Osteocyte (in vitro differentiated cells): ENCODE results near the gene ZSWIM2. TPM values are rescaled to one million over a fixed set of nuclear protein-coding genes. Genes with fewer than 3 reads are reported as not detected.

ENCODE experiments used
- DNase-seq: peaks from one replicate; pipeline ENCODE4 v3.0.0; 2021; ENCODE audit warnings: mixed read lengths; ENCODE audit not compliant: unreplicated experiment; ENCODE audit errors: extremely low spot score
- H3K27ac Mint-ChIP-seq: one replicate; pipeline ENCODE4 v1.8.0; 2021; ENCODE audit warnings: mild to moderate bottlenecking, mixed read lengths; ENCODE audit not compliant: unreplicated experiment
- H3K27me3 Mint-ChIP-seq: one replicate; pipeline ENCODE4 v1.8.0; 2021; ENCODE audit warnings: mixed read lengths; ENCODE audit not compliant: unreplicated experiment
- H3K36me3 Mint-ChIP-seq: one replicate; pipeline ENCODE4 v1.8.0; 2021; ENCODE audit warnings: mixed read lengths; ENCODE audit not compliant: unreplicated experiment
- H3K4me1 Mint-ChIP-seq: one replicate; pipeline ENCODE4 v1.8.0; 2021; ENCODE audit warnings: mixed read lengths; ENCODE audit not compliant: unreplicated experiment
- H3K4me3 Mint-ChIP-seq: one replicate; pipeline ENCODE4 v1.8.0; 2021; ENCODE audit warnings: mild to moderate bottlenecking, moderate library complexity, mixed read lengths; ENCODE audit not compliant: unreplicated experiment
- H3K9me3 Mint-ChIP-seq: one replicate; pipeline ENCODE4 v1.8.0; 2021; ENCODE audit warnings: mixed read lengths; ENCODE audit not compliant: unreplicated experiment
- total RNA-seq: library from RNA; stranded (reverse); gene quantifications from 2 replicates; pipeline ENCODE4 v1.2.1, GENCODE V29; 2021
- TF ChIP-seq, protein P1 (sequence below): fragments of 200-600 bp; sonication (generic); IDR thresholded peaks from 2 replicates; pipeline ENCODE4 v1.5.0; 2021; ENCODE audit warnings: antibody characterized with exemption, mild to moderate bottlenecking, moderate library complexity

ZSWIM2 gene
- total RNA-seq, 1 donor from 2014 or later: not detected

DNA sequence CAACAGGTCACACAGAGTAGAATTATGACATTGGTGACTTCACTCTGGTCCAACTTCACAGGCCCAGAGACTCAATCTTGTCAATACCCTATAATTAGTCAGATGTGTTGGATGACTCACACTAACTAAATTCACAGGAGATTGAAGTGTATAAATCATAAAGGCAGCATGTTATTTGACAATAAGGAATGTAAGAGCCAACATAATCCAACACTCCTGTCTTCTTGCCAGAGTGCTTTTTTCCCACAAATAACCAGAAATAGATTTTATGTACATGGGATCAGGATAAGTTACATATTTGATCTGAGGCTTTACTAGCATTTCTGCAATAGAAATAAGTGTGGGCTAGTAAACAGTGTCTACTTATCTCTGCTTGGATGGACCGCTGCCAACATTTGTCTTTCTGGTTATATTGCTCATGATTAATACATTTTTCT is 42.2 kb upstream of the ZSWIM2 start:
- Mint-ChIP-seq H3K4me1 (peaks cover 6% of the 10 kb centered on the region), H3K27me3 (peaks cover 5% of the 10 kb centered on the region), H3K4me3 (no peak overlapping the region), H3K36me3 (no peaks in the 10 kb centered on the region), H3K27ac (no peak overlapping the region), H3K9me3 (no peaks in the 10 kb centered on the region)
- no peak for DNase-seq
- TF ChIP-seq, protein P1, sequence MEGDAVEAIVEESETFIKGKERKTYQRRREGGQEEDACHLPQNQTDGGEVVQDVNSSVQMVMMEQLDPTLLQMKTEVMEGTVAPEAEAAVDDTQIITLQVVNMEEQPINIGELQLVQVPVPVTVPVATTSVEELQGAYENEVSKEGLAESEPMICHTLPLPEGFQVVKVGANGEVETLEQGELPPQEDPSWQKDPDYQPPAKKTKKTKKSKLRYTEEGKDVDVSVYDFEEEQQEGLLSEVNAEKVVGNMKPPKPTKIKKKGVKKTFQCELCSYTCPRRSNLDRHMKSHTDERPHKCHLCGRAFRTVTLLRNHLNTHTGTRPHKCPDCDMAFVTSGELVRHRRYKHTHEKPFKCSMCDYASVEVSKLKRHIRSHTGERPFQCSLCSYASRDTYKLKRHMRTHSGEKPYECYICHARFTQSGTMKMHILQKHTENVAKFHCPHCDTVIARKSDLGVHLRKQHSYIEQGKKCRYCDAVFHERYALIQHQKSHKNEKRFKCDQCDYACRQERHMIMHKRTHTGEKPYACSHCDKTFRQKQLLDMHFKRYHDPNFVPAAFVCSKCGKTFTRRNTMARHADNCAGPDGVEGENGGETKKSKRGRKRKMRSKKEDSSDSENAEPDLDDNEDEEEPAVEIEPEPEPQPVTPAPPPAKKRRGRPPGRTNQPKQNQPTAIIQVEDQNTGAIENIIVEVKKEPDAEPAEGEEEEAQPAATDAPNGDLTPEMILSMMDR: no peak

DNA sequence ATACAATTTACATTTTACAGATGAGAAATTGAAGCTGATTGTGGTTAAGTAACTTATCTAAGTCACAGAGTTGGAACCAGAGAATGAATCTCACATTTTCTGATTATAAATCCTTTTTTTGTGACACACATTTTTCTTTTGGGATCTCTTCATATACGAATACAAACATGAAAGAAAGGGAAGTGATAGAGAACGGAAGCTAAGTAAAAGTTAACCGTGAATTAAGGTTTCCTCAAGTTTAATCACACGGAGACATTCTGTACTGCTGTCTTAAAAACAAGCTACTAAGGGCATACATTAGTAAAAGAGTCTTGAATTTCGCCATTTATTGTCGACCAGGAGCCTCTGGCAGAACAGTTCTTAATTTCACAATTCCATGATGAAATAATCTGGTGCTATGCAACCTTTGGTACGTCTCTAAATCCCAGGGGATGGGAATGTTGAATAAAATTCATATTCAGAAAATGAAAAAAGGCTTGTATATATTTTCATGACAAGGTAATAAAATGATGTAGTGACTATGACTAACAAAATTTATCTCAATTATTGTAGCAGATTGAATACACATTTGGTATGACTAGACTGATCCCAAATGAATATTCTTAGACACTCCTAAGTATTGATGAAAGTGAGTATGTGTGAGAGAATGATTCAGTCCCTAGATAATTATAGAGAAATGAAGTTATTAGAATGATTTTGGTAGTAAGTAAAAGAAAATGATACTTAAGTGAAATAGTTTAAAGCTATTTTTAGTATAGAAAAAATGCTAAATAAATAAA is 40.3 kb upstream of the ZSWIM2 start:
- Mint-ChIP-seq H3K4me1 (peaks cover 6% of the 10 kb centered on the region), H3K9me3 (no peaks in the 10 kb centered on the region), H3K27ac (no peak overlapping the region), H3K4me3 (no peak overlapping the region), H3K27me3 (peaks cover 5% of the 10 kb centered on the region), H3K36me3 (no peaks in the 10 kb centered on the region)
- DNase-seq: no peak
- TF ChIP-seq, protein P1: no peak

DNA sequence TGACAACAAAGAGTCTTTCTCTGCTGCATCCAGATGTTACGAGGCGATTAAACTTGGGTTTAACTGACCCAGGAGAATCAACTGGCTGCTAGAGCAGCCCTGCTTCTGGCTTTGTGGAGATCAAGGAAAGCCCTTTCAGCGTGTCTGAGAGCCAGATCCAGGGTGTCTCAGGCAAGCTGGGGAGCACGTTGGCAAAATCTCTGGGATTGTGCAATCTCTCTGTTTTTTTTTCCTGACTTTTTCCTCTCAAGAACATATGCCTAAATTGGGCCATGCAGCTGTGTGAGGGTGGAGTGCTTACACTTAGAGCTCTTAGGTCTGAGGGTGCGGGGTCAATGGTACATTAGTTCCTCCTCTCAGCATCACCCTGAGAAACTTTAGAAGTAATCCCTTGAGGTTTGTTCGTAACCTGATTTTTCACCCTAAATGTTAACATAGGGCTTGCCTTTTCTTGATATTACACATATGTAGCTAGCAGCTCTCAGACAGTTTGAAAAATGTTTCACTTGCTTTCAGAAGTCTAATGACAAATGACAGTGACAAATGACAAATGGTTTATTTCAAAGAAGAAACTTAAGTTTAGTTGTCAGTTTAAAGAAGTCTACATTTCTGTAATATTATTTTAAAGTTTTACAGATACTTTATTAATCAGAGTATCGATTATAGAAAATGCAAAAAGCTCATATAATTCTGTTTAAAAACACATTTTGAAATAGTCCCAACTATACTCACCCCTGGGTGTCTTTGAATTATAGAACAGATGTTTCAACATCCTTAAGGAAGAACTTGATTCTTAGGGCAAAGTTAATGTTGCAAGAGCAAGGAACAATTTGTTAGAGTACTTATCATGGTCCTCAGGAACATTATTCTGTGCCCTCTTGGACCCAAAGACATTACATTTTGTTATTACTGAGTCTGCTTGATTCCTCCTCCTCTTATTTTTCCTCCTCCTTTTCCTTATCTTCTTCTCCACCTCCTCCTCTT is 38.4 kb upstream of the ZSWIM2 start:
- TF ChIP-seq, protein P1: no peak
- Mint-ChIP-seq H3K9me3 (peaks cover 11% of the 10 kb centered on the region), H3K4me1 (peaks cover 8% of the 10 kb centered on the region), H3K27ac (no peak overlapping the region), H3K4me3 (no peak overlapping the region), H3K36me3 (no peaks in the 10 kb centered on the region), H3K27me3 (peaks cover 5% of the 10 kb centered on the region)
- no peak for DNase-seq

DNA sequence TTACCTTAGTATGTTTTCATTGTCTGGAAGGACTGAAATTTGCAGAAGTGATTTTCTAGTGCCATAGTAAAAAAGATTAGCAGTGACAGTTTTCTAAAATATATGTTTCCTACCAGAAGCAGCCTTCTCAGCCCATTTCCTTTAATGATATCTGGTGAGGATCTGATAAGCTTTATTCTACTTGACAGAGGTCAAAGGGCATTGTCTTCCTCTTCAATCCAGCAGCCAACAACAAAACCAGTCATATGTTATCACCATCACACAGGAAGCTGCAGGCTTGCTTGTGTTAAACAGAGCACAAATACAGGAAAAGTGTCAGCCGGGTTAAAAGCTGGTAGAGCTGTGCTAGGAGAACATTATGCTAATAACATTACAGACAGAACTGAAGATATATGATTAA is 35.6 kb upstream of the ZSWIM2 start:
- Mint-ChIP-seq H3K27ac (no peak overlapping the region), H3K9me3 (peaks cover 29% of the 10 kb centered on the region), H3K4me3 (no peak overlapping the region), H3K4me1 (peaks cover 8% of the 10 kb centered on the region), H3K36me3 (peaks cover 7% of the 10 kb centered on the region), H3K27me3 (peaks cover 5% of the 10 kb centered on the region)
- TF ChIP-seq, protein P1: no peak
- DNase-seq: no peak

DNA sequence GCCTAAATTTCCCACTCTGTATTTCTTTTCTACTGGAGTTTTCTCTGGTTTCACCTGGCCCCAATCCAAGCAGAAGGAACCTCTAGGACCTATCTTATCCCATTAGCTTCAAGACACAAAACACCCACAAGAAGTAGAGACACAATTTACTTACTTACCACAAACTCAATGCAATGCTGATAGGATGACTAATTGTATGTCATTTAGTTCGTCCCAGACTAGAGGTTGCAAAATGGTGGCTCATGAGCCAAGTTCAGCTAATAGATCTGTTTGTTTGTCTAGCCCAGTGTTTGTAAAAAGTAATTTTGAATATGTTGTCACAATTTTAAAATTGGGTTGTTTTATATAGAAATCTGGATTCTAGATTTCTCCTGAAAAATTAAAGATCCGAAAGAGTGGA is 34.7 kb upstream of the ZSWIM2 start:
- Mint-ChIP-seq H3K4me3 (no peak overlapping the region), H3K9me3 (peaks cover 30% of the 10 kb centered on the region), H3K4me1 (peaks cover 8% of the 10 kb centered on the region), H3K27me3 (no peaks in the 10 kb centered on the region), H3K36me3 (peaks cover 7% of the 10 kb centered on the region), H3K27ac (no peak overlapping the region)
- TF ChIP-seq, protein P1: no peak
- DNase-seq: no peak
